Sigmoid colon (tissue), 7 donors: ENCODE measurements around the gene KCNG1. TPM values are rescaled to one million over a fixed set of nuclear protein-coding genes. Genes with fewer than 3 reads are reported as not detected.

ENCODE experiments used
- DNase-seq: peaks from one replicate; pipeline ENCODE4 v3.0.0-alpha.2; 2019
- H3K27ac ChIP-seq, 4 donors: fragments of 200-600 bp; sonication (generic); one replicate each; pipeline ENCODE4 v1.5.1; 2016 to 2019; ENCODE audit warnings: mild to moderate bottlenecking in 1 of 4
- H3K27me3 ChIP-seq, 3 donors: fragments of 200-600 bp; sonication (generic); one replicate each; pipeline ENCODE4 v1.5.1; 2019; ENCODE audit warnings: mild to moderate bottlenecking in 1 of 3
- H3K36me3 ChIP-seq, 4 donors: fragments of 200-600 bp; sonication (generic); one replicate each; pipeline ENCODE4 v1.5.1; 2016 to 2019
- H3K4me1 ChIP-seq, 4 donors: fragments of 200-600 bp; sonication (generic); one replicate each; pipeline ENCODE4 v1.5.1; 2017 to 2019
- H3K4me3 ChIP-seq, 4 donors: fragments of 200-600 bp; sonication (generic); one replicate each; pipeline ENCODE4 v1.5.1; 2017 to 2019; ENCODE audit warnings: mild to moderate bottlenecking in 2 of 4, moderate library complexity in 1 of 4
- H3K9me3 ChIP-seq, 4 donors: fragments of 200-600 bp in 3 of 4; sonication (generic) in 3 of 4; one replicate each; pipeline versions ENCODE4 v1.5.1 to v1.6.1; 2013 to 2019
- CTCF ChIP-seq, 4 experiments: fragments of 450-650 bp in 3 of 4; fragments of 200-600 bp in 1 of 4; IDR thresholded peaks; one replicate each; pipeline ENCODE4 v1.5.1; 2016 to 2019; ENCODE audit warnings: antibody characterized with exemption in 4 of 4, mild to moderate bottlenecking in 3 of 4, moderate library complexity in 2 of 4
- EP300 ChIP-seq, 4 donors: sonication (generic); formaldehyde crosslinking; IDR thresholded peaks; one replicate each; pipeline ENCODE4 v1.6.1; 2017; ENCODE audit warnings: antibody characterized with exemption in 4 of 4
- POLR2A ChIP-seq, 2 donors: fragments of 450-650 bp; IDR thresholded peaks; one replicate each; pipeline ENCODE4 v1.6.1; 2016; ENCODE audit warnings: antibody characterized with exemption in 2 of 2, mild to moderate bottlenecking in 2 of 2, moderate library complexity in 2 of 2
- POLR2AphosphoS5 ChIP-seq, 4 donors: sonication (generic); formaldehyde crosslinking; IDR thresholded peaks; one replicate each; pipeline ENCODE4 v1.6.1; 2017; ENCODE audit warnings: antibody characterized with exemption in 4 of 4
- WGBS, 2 donors: extraction: QIAGEN DNeasy Blood & Tissue Kit; methylation state at CpG; one replicate each; pipeline ENCODE4 v1.1.7; 2013; 5-methylcytosine and 5-hydroxymethylcytosine counted together
- intact Hi-C: fragments of 100-400 bp; cut with DNase I; formaldehyde crosslinking; loops from one replicate; pipeline ENCODE4 v1.15.1; 2023
- polyA plus RNA-seq, 3 donors: library from polyadenylated mRNA; stranded (reverse); fragments of 200-250 nt; gene quantifications; one replicate each; pipeline ENCODE4 v1.2.3, GENCODE V29; 2013
- total RNA-seq, 4 donors: library from RNA; depleted of rRNA; stranded (reverse); fragments of >200 nt; gene quantifications; one replicate each; pipeline ENCODE4 v1.1.0, GENCODE V29; 2016
- donor health status: healthy with polysubstance abuse.
- donor health status: Bipolar disorder and iron deficiency.
- donor health status: healthy.

Gene KCNG1
- total and polyA plus RNA-seq, 7 donors = 1.7 to 7.1 (median 3.2) TPM

GRCh38 chr20:51013577-51014330 lies 9.2 kb downstream of the KCNG1 start:
- no peaks in the 10 kb centered on the region for H3K36me3 ChIP-seq
- no peak overlapping the region for H3K27ac ChIP-seq
- no peaks in the 10 kb centered on the region for H3K4me1 ChIP-seq
- H3K4me3 ChIP-seq = no peak overlapping the region
- no peaks in the 10 kb centered on the region for H3K9me3 ChIP-seq
- intact Hi-C loops = no loop called here
- WGBS, 2 donors = 36 to 37% methylated on average over 8 of the region's 8 CpGs
- TF ChIP-seq EP300 (IDR thresholded peaks at IDR 0.05) (no peak), POLR2A (IDR thresholded peaks at IDR 0.05) (no peak), CTCF (IDR thresholded peaks at IDR 0.05) (no peak), POLR2AphosphoS5 (IDR thresholded peaks at IDR 0.05) (no peak)
- H3K27me3 ChIP-seq = peaks cover 0 to 22% (median 0%) of the 10 kb centered on the region in 3 donors
- DNase-seq = no peak

GRCh38 chr20:51012357-51012756 lies 10.6 kb downstream of the KCNG1 start:
- Histone ChIP-seq H3K27ac (no peak overlapping the region), H3K4me1 (no peaks in the 10 kb centered on the region), H3K4me3 (no peak overlapping the region), H3K9me3 (no peaks in the 10 kb centered on the region), H3K36me3 (no peaks in the 10 kb centered on the region), H3K27me3 (peaks cover 0 to 22% (median 0%) of the 10 kb centered on the region in 3 donors)
- TF ChIP-seq CTCF (IDR thresholded peaks at IDR 0.05) (no peak), POLR2A (IDR thresholded peaks at IDR 0.05) (no peak), EP300 (IDR thresholded peaks at IDR 0.05) (no peak), POLR2AphosphoS5 (IDR thresholded peaks at IDR 0.05) (no peak)
- no peak for DNase-seq
- 82 to 86% methylated on average over 3 of the region's 3 CpGs for WGBS, 2 donors
- intact Hi-C loops = no loop called here

GRCh38 chr20:51011479-51011878 lies 11.4 kb downstream of the KCNG1 start:
- intact Hi-C loops = no loop called here
- peaks cover 0 to 22% (median 0%) of the 10 kb centered on the region in 3 donors for H3K27me3 ChIP-seq
- H3K4me3 ChIP-seq = no peak overlapping the region
- no peak for DNase-seq
- H3K36me3 ChIP-seq = no peaks in the 10 kb centered on the region
- no peak overlapping the region for H3K27ac ChIP-seq
- TF ChIP-seq POLR2A (IDR thresholded peaks at IDR 0.05) = no peak
- no peak for TF ChIP-seq CTCF (IDR thresholded peaks at IDR 0.05)
- TF ChIP-seq POLR2AphosphoS5 (IDR thresholded peaks at IDR 0.05) = no peak
- TF ChIP-seq EP300 (IDR thresholded peaks at IDR 0.05) = no peak
- H3K4me1 ChIP-seq = no peaks in the 10 kb centered on the region
- WGBS, 2 donors = 91% methylated on average over 4 of the region's 4 CpGs
- H3K9me3 ChIP-seq = no peaks in the 10 kb centered on the region

GRCh38 chr20:51010932-51011331 lies 12.0 kb downstream of the KCNG1 start:
- intact Hi-C loops = no loop called here
- H3K27ac ChIP-seq = no peak overlapping the region
- TF ChIP-seq EP300 (IDR thresholded peaks at IDR 0.05) (no peak), POLR2A (IDR thresholded peaks at IDR 0.05) (no peak), CTCF (IDR thresholded peaks at IDR 0.05) (no peak), POLR2AphosphoS5 (IDR thresholded peaks at IDR 0.05) (no peak)
- peaks cover 0 to 22% (median 0%) of the 10 kb centered on the region in 3 donors for H3K27me3 ChIP-seq
- DNase-seq = no peak
- no peaks in the 10 kb centered on the region for H3K4me1 ChIP-seq
- no peaks in the 10 kb centered on the region for H3K36me3 ChIP-seq
- H3K9me3 ChIP-seq = no peaks in the 10 kb centered on the region
- no peak overlapping the region for H3K4me3 ChIP-seq
- WGBS, 2 donors = 91 to 96% methylated on average over 3 of the region's 3 CpGs

- Histone ChIP-seq H3K4me1 (no peaks in the 10 kb centered on the region), H3K9me3 (no peaks in the 10 kb centered on the region), H3K27me3 (peaks cover 0 to 22% (median 0%) of the 10 kb centered on the region in 3 donors), H3K27ac (no peak overlapping the region), H3K4me3 (no peak overlapping the region), H3K36me3 (no peaks in the 10 kb centered on the region)
- TF ChIP-seq EP300 (IDR thresholded peaks at IDR 0.05) = no peak
- TF ChIP-seq POLR2A (IDR thresholded peaks at IDR 0.05) = no peak
- TF ChIP-seq POLR2AphosphoS5 (IDR thresholded peaks at IDR 0.05) = no peak
- no peak for TF ChIP-seq CTCF (IDR thresholded peaks at IDR 0.05)
- intact Hi-C loops = no loop called here
- DNase-seq = no peak
- WGBS, 2 donors = 90 to 94% methylated on average over 33 of the region's 33 CpGs
These were observed 12.9 kb downstream of the KCNG1 start for GRCh38 chr20:51010043-51010365.
